Measurements from ENCODE around the gene KIF26A.

Gene KIF26A

DNA sequence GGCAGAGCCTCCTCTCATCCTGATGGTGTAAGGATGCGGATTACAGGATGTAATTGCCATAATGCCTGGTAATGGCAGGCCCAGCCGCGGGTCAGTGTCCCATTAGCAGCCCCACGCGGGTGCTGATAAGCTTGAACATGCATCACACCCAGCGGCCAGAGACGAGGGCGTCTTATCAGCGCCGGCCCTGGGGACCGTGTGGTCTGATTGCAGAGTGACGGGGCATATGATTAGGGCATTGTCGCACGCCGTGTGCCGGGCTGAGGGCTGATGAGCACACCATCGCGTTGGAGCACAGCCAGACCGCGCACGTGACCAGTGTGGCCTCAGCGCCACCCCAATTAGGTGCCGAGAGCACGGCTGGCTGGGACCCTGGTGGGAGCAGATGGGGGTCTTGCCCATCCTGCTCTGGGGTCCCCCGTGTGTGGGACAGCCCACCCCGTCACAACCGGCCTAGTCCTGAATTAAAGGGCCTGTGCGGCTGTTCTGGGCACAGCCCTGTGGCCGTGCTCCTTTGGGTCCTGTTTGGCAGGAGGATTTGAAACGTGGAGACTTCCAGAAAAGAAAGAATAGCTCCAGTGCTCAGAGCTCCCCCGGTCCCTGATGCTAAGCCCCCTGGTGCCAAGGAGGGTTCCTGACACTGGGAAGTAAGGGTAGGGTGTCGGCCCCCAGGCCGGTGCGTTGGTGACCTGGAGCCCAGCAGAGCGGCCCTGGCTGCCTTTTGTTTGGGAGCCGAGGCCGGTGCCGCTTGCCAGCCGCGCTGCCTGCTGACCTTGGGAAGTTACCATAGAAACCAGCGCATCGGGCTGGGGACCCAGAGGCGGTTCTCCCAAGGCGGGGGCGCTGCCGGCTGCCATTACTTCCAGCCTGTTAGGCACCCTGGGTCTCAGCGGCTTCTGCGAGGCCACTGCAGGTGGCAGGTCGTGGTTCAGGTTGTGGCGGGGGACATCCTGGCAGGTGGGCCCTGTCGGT, 20.7 kb downstream of the KIF26A start:
- DNase-seq: no peak

DNA sequence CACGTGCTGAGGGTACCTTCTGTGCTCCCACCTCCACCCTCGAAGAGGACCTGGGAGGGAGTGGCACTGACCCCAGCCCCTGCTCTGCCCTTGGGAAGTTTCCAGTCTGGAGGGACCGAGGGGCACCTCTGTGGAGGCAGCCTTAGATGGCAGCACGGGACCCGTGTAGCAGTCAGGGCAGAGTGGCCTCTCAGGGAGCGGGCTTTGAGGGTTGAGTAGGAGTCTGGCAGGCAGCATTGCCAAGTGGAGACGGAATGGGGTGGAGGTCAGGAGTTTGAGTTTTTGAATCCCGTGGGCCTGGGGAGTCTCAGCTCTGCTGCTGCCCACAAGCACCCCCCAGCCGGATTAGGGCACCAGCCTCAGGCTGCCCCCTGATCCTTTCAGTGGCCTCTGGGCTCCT, 21.6 kb downstream of the KIF26A start:
- no peak for DNase-seq

DNA sequence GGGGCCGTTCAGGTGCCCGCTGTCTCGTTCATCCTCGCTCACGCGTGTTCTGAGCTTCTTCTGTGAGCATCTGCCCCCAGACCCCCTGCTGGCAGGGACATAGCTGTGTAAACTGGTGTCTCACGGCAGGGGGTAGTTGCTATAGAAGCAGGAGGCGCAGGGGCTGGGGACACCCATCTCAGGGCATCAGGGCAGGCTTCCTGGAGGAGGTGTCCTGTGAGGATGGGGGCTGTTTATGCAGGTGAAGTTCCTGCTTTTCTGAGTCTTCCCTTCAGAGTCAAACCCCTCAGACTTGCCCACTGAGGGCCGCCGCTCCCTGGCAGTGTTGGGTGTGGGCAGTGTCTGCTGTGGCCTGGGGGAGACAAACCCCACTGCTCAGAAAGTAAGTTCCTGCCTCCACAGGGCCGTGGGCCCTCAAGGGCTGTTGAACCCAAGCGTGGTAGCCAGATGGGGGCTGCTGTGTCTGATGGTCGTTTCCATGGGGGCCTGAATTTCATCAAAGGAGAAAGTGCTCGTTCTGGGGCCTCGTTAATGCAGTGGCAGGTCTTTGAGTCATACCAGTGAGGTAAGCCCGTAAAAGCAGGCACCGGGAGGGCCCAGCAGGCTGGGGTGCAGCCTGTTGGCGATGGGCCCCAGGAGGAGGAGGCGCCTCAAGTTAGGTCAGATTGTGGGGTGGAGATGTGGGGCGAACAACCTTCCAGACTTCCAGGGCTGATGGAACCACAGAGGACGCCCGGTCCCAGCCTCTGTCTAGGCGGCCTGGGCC, 23.4 kb downstream of the KIF26A start:
- DNase-seq: no peak

DNA sequence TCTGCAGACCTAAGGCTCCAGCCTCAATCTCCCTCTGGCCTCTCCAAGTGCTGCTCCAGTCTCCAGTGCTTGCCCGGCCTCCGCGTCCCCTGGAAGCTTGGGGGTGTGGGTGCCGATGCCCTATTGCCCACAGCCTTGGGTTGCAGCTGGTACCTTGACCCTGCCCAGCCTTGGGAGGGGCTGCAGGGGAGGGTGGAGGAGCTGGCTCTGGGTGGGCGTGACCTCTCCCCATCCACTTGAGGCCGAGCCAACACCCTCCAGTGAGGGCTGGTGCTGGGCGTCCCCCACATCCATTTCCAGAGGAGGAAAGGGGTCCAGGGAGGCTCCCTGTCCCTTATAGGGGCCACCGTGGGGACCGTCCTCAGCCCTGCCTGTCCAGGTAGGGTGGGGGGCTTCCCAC, 24.1 kb downstream of the KIF26A start:
- no peak for DNase-seq

DNA sequence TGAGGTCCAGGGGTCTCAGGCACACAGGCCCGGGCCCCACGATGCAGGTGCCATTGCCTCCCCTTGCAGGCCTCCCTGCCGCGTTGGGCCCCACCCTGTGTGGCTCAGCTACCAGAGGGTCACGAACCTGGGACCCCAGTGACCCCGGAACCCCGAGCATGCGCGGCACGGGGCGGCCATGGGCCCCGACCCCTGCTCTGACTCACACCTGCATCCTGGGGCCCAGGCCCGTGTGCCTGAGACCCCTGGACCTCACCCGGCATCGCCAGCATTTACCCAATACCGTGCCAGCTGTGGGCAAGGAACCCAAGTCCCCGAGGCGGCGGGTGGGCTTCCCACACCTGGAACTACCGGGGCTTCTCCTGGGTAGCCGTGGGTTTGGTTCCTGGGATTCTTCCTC, 25.2 kb downstream of the KIF26A start:
- no peak for DNase-seq

DNA sequence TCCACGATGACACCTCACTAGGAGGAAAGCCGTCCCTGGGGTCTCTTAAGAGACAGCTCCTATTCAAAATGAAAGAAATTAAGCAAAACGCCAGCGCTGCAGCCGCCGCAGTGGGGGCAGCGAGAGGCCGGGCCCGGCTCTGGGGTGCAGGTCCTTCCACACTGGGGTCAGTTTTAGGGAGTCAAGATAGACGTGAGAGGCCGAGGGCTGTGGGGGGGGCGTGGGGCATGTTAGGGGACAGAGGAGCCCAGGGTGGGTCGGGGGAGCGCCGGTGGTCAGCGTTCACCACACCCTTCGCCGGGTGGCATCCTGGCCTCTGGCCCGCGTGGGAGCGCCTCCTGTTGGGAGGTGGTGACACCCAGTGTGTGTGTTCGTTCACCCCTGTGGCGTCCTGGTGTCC, 25.7 kb downstream of the KIF26A start:
- DNase-seq: no peak

DNA sequence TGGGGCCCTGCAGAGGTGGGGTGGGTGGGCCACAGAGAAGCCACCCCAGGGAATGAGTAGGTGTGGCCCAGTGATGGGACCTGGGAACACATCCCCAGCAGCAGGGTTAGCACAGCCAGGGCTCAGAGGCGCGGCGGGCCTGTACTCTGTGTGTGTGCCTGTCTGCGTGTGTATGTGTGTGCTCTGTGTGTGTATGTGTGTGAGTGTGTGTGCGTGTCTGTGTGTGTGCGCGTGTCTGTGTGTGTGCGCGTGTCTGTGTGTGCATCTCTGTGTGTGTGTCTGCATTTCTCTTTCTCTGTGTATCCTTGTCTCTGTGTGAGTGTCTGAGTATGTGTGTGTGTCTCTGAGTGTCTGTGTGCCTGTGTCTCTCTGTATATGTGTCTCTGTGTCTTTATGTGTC, 26.1 kb downstream of the KIF26A start:
- DNase-seq: no peak

DNA sequence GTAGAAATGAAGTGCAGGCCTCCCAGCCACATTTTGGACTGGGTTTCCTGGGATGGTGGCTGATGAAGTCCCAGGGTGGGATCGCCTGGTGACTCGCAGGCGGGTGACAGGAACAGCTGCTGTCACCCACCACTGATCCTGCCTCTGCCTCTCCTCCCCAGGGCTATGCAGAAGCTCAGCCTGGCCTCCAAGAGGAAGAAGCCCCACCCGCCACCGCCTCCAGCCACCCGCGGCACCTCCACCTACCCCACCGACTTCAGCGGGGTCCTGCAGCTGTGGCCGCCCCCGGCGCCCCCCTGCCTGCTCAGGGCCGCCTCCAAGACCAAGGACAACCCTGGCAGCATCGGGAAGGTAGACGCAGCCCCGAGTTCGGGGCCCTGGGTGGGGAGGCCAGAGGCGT, 28.3 kb downstream of the KIF26A start:
- no peak for DNase-seq

DNA sequence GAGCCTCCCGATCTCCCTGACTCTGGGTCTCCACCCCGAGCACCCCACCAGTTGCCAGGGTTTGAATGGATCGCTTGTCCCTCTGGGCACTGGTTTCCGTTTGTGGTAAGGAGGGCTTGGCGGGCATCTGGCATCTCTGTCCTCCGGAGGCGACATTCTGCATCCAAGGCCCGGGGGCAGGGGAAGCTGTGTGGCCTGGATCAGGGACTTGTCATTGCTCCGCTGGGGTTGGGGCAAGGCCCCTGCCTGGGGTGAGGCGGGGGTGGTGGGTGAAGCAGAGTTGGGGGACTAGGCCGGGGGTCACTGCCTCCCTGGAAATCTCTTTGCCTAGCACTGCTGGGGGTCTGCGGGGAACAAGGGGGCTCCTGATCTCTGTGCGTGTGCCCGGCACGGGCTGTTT, 30.2 kb downstream of the KIF26A start:
- DNase-seq: no peak

DNA sequence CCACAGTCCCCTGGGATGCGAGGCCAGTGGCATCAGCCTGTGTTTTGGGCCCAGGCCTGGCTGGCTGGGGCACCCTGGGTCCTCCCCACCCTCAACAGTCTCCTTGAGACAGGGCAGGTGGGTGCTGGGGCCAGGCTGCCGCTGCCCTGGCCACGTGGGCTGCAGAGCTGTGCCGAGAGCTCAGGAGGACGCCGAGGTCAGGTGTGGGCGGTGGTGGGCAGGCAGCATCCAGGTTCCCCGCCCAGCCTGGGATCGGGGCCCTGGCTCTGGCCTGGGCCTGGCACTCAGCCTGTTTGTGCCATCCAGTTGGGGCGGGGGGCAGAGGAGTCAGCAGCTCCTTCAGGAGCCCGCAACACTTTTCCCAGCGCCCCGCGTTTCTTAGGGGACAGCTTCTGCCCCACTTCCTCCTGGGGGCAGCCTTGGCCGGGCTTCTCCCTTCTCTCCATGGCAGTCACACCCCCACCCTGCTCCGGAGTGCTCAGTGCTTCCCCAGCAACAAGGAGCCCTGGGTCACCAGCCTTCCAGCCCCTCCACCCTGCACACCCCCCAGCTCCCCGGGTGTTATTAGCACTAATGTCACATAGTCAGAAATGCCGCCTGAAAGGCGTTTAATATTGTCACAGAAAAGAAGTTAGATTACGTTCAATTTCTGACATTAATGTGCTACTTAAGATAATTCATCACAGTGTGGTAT, 30.8 kb downstream of the KIF26A start:
- no peak for DNase-seq

DNA sequence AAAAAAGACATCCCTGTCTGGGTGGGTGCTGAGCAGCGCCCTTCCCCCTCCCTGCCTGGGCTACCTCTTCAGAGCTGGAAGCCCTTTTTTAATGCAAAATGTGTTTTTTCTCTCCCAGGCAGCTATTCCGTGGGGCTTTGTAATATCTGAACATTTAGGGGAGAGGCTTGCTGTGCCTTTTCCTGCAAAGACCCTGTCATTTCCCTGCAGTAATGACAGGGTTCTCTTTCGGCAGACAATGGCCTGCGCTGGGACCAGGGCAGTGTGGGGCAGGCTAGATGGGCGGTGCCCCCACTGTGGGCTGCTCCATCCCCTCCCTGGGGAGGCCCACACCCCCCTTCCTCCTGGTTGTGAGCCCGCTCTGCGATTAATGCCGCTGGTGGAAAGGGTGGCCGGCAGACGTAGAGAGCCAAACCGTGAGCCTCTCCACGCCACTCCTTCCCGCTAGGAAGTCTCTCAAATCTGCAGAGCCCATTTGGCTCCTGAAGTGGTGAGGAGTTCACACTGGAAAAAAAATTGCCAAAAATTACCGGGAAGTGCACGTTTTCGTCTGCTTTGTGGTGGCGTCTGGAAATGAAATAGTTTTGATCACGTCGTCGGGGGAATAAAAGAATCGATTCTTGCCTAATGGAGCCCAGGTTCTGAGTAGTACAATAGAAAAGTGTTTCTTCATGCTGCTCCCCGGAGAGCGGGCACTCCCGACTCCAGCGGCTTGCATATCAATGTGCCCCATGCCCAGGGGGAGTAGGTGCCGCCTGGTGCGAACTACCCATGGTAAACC, 31.5 kb downstream of the KIF26A start:
- DNase-seq: no peak

DNA sequence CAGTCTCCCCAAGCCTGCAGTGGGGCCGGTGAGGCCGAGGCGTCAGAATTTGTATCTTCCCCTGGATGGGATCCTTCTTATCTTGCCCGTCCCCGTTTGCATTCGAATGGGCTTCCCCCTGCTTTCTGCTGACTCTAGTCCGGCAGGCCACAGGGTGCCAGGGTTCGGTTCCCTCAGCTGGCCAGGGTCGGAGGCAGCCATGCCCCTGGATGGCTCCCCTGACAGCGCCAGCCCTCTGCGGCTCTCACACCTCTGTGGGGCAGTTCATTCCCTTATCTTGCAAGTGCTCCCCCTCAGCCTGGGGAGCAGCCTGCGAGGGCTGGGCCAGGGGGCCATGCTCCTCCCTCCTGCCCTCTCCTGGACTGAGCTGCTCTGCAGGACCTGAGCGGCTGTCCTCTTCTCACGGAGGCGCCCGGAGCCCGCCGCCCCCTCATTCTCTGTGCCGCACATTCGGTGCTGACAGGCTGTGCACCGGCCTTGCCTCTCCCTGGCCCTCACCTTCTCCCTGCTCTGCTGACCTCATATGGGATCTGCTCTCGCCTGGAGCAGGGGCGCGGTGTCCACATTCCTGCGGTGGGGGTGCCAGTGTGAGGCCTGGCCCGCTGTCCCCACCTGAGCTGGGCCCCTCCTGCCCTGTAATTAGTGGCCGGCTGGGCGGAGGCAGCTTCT, 32.8 kb downstream of the KIF26A start:
- no peak for DNase-seq

DNA sequence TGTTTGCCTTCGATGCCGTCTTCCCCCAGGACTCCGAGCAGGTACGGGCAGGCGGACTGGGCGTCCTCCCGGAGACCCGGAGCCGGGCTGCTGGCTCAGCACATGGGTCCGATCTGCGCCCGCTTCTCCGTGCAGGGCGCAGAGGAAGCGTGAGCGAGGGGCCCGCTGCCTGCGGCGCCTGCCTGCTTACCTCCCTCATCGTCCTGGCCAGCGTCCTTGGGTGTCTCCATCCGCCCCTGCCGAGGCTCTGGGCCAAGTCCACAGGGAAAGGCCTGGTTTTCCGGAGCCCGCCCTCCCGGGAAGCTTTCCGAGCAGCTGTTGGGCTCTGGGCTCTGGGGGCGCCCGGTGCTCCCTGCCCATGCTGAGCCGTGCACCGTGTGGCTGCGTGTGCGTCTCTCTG, 33.5 kb downstream of the KIF26A start:
- DNase-seq: no peak

DNA sequence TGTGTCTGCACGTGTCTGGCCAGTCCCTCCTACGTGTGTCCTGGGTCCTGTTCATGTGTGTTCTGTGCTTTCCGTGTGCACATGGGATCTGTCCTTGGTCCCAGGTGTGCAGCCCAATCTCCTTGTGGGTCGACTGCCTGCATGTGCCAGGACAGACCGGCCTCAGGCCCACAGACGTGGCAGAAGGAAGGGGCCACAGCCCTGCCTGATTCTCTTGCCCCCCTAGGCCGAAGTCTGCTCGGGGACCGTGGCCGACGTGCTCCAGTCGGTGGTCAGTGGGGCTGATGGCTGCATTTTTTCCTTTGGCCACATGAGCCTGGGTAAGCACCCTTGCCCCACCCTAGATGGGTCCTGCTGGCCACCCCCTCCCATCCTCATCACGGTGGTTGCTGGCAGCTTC, 34.0 kb downstream of the KIF26A start:
- no peak for DNase-seq

DNA sequence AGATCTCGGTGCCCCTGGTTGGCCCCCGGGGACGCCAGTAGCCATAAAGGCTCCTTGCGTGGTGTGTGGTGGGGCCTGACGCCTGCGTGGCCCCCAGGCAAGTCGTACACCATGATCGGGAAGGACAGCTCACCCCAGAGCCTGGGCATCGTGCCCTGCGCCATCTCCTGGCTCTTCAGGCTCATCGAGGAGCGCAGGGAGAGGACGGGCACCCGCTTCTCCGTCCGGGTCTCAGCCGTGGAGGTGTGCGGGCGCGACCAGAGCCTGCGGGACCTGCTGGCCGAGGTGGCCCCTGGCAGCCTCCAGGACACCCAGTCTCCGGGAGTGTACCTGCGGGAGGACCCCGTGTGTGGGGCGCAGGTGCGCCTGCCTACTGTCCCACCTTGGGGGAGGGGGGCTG, 34.5 kb downstream of the KIF26A start:
- DNase-seq: no peak

DNA sequence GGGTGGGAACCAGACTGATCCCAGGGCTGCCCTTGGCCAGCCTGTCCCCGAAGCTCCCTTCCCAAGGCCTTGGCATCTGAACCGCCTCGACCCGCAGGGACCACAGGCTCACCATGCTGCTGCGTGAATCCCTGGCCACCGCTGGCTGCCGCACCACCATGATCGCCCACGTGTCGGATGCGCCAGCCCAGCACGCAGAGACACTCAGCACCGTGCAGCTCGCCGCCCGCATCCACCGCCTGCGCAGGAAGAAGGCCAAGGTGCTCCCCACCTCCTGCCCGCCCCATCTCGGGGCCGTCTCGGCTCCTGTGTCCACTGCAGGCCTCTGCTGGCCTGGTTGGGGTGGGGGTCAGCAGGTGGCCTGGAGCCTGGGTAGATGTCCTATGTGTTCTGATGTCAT, 35.7 kb downstream of the KIF26A start:
- DNase-seq: no peak

DNA sequence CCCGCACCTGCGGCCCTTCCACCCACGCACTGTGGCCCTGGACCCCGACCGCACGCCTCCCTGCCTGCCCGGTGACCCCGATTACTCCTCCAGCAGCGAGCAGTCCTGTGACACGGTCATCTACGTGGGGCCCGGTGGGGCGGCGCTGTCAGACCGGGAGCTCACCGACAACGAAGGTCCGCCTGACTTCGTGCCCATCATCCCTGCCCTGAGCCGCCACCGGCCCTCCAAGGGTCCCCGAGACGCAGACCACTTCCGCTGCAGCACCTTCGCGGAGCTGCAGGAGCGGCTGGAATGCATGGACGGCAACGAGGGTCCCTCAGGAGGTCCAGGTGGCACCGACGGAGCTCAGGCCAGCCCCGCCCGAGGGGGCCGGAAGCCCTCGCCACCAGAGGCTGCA, 36.7 kb downstream of the KIF26A start:
- DNase-seq: no peak

DNA sequence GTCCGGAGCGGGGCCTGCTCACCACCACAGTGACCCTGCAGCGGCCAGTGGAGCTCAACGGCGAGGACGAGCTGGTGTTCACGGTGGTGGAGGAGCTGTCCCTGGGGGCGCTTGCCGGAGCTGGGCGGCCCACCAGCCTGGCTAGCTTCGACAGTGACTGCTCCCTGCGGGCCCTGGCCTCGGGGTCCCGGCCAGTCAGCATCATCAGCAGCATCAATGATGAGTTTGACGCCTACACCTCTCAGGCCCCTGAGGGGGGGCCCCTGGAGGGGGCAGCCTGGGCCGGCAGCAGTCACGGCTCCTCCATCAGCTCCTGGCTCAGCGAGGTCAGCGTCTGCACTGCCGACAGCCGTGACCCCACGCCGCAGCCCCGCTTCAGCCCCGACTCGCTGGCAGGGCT, 37.4 kb downstream of the KIF26A start:
- DNase-seq: no peak

DNA sequence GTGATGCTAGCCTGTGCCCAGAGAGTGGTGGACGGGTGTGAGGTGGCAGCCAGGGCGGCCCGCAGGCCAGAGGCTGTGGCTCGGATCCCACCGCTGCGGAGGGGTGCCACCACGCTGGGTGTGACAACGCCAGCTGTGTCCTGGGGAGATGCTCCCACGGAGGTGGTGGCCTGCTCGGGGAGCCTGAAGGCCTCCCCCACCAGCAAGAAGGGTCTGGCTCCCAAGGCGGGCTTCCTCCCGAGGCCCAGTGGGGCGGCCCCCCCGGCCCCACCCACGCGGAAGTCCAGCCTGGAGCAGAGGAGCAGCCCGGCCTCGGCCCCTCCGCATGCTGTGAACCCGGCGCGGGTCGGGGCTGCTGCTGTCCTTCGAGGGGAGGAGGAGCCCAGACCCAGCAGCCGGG, 38.2 kb downstream of the KIF26A start:
- DNase-seq: no peak

DNA sequence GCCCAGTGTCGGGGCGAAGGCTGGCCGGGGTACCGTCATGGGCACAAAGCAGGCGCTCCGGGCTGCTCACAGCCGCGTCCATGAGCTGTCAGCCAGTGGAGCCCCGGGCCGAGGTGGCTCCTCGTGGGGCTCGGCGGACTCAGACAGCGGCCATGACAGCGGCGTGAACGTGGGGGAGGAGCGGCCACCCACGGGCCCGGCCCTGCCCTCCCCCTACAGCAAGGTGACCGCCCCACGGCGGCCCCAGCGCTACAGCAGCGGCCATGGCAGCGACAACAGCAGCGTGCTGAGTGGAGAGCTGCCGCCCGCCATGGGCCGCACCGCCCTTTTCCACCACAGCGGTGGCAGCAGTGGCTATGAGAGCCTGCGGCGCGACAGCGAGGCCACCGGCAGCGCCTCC, 39.0 kb downstream of the KIF26A start:
- no peak for DNase-seq

DNA sequence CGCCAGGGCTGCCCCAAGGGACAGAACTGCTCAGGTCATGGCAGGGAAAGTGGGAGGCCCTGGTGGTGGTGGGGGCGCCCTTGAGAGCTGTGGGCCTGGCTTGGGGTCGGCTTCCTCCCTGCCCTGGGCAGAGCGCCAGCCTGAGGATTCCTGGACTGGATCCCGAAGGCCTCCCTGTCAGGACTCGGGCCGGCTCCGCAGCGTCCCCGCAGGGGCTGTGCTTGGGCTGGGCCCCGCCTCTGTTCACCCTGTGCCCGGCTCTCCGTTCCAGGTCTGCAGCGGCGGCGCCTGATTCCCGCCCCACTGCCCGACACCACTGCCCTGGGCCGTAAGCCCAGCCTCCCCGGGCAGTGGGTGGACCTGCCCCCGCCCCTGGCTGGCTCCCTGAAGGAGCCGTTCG, 39.9 kb downstream of the KIF26A start:
- DNase-seq: no peak

DNA sequence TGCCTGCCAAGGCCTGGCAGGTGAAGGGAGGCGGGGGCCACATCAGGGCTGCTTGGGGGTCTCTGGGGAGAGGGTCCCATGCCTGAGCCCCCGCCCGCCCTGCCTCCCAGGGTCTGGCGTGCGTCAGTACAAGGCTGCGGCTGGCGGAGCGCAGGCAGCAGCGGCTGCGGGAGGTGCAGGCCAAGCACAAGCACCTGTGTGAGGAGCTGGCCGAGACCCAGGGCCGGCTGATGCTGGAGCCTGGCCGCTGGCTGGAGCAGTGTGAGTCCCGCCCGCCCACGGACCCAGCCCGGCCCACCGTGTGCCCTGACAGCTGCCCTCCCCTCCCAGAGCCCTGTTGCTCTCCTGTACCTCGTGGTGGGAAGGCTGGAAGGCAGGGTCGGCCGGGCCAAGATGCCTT, 40.7 kb downstream of the KIF26A start:
- no peak for DNase-seq
